Coronary artery (tissue), 2 donors: ENCODE data around the gene KCNMB1.
"Not testable (repeated sequence)": the region's sequence is repeated elsewhere in the genome, so short reads cannot be mapped to it uniquely, and the experiment has no call there.

ENCODE experiments used
- DNase-seq: peaks from one replicate; pipeline ENCODE4 v3.0.0-alpha.2; 2017; ENCODE audit warnings: low spot score
- H3K27ac ChIP-seq, 2 donors: fragments of 200-600 bp; sonication (generic); one replicate each; pipeline ENCODE4 v1.5.1; 2016 to 2019
- H3K4me3 ChIP-seq: fragments of 200-600 bp; sonication (generic); 2 replicates; pipeline ENCODE4 v1.5.1; 2016; ENCODE audit warnings: mild to moderate bottlenecking, moderate library complexity
- CTCF ChIP-seq: fragments of 200-600 bp; sonication (generic); IDR thresholded peaks from one replicate; pipeline ENCODE4 v1.5.1; 2019; ENCODE audit warnings: antibody characterized with exemption

KCNMB1 gene

DNA sequence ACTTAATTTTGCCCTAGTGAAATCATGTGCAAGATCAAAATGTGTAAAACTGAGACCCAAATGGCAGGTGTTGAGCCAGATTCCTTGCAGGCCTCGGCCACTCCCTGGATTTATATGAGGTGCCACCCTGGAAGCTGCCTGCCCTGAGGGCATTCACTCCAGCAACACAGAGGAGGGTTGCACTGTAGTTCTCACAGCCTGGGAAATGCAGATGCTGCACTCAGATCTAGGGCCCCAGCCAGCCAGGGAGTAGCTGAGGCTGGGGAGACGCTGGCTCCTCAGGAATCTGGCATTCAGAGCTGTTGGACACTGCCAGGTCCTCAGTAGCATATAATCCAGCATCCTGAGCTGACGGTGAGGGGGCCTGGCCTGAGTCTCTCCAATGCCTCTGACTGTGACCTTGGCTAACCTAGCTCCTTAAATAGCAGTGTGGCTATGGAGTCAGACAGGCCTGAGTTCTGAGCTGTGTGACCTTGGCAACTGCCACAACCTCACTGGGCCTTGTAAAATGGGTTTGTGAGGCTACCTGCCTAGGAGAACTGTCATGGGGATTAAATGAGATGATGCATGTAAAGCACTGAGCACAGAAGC is 8.7 kb downstream of the KCNMB1 start:
- no peak for TF ChIP-seq CTCF
- Histone ChIP-seq H3K4me3 (no peak overlapping the region), H3K27ac (no peak overlapping the region)
- DNase-seq, result no peak

DNA sequence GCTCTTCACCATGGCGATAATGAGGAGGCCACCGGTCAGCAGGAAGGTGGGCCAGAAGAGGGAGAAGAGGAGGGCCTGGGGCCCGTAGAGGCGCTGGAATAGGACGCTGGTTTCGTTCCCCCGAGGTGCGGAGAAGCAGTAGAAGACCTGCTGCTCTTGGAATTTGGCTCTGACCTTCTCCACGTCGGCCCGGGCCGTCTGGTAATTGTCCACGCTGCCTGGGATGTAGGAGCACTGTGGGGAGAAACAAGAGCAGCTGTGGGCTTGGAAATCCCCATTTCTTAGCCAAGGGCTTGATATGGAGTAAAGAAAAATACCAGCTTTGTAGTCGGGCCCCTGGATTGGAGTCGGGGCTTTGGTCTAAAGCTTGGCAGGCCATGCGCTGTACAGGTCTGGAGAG is 10.4 kb downstream of the KCNMB1 start:
- Histone ChIP-seq H3K27ac (no peak overlapping the region), H3K4me3 (no peak overlapping the region)
- DNase-seq, result no peak
- no peak for TF ChIP-seq CTCF

GRCh38 chr5:170377027-170377426 is 12.1 kb downstream of the KCNMB1 start:
- no peak overlapping the region for H3K27ac ChIP-seq
- TF ChIP-seq CTCF, result no peak
- no peak for DNase-seq
- no peak overlapping the region for H3K4me3 ChIP-seq

- H3K4me3 ChIP-seq, DNase-seq, H3K27ac ChIP-seq: not testable (repeated sequence)
Measured at GRCh38 chr5:170376526-170376925, 12.6 kb downstream of the KCNMB1 start.

DNA sequence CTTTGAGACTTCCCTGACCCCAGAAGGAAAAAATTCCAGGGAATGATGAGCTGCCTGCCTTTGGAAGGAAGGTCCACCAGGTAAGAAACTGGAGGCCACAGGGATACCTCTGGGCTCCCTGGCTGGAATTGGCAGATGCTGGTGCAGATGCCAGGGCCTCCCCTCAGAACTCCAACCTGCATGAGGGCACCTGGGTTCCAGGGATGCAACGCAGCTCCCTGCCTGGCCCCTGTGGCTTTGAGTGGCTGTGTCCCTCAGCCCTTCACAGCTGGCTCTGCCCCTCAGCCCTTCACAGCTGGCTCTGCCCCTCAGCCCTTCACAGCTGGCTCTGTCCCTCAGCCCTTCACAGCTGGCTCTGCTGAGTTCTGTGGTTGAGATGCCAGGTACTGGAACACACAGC is 13.9 kb downstream of the KCNMB1 start:
- H3K27ac ChIP-seq, result no peak overlapping the region
- no peak for DNase-seq
- TF ChIP-seq CTCF, result no peak
- H3K4me3 ChIP-seq, result no peak overlapping the region

DNA sequence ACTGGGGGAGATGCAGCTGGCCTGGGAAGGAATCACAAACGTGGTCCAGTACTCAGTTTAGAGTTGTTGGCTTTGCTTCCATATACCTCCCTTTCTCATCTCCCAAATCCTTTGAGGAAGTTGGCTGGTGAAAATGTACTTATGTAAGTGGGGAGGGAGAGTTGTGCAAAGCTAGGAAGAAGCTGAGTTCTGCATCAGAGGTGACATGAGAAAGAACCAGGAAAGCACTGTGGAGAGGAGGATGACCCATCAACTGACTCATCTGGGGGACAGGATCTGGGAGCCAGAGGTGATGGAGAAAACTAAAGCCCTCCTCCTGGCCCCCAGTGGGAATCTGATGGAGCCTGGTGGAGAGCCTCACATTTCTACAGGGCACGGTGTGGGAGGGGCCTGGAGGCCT is 16.2 kb downstream of the KCNMB1 start:
- Histone ChIP-seq H3K27ac (no peak overlapping the region), H3K4me3 (no peak overlapping the region)
- TF ChIP-seq CTCF, result no peak
- DNase-seq, result no peak

GRCh38 chr5:170368586-170368985 is 20.6 kb downstream of the KCNMB1 start:
- DNase-seq, result no peak
- no peak for TF ChIP-seq CTCF
- no peak overlapping the region for H3K4me3 ChIP-seq
- no peak overlapping the region for H3K27ac ChIP-seq

- no peak overlapping the region for H3K27ac ChIP-seq
- no peak for TF ChIP-seq CTCF
- no peak overlapping the region for H3K4me3 ChIP-seq
- DNase-seq, result no peak
Measured at GRCh38 chr5:170366276-170366675, 22.9 kb downstream of the KCNMB1 start.
